Vagina (tissue), 2 donors: ENCODE results near the gene KRT74.

Experiments
- CTCF ChIP-seq, 3 experiments: fragments of 450-650 bp in 2 of 3; fragments of 200-600 bp in 1 of 3; sonication (generic) in 1 of 3; IDR thresholded peaks; one replicate each; pipeline ENCODE4 v1.5.1; 2017 to 2019; ENCODE audit warnings: antibody characterized with exemption in 3 of 3, mild to moderate bottlenecking in 2 of 3, moderate library complexity in 2 of 3
- POLR2AphosphoS5 ChIP-seq, 2 donors: sonication (generic); formaldehyde crosslinking; IDR thresholded peaks; one replicate each; pipeline ENCODE4 v1.9.0; 2017; ENCODE audit warnings: antibody characterized with exemption in 2 of 2, mild to moderate bottlenecking in 2 of 2, low read depth in 1 of 2; ENCODE audit not compliant: insufficient read depth in 1 of 2

- TF ChIP-seq CTCF (IDR thresholded peaks at IDR 0.05), result no peak
- no peak for TF ChIP-seq POLR2AphosphoS5 (IDR thresholded peaks at IDR 0.05; ENCODE audit: insufficient read depth in 1 of 2, low read depth in 1 of 2)
Observed at GRCh38 chr12:52581066-52581465, 7.4 kb upstream of the KRT74 start.
